Measurements from ENCODE around the gene NDOR1.

Gene NDOR1

DNA sequence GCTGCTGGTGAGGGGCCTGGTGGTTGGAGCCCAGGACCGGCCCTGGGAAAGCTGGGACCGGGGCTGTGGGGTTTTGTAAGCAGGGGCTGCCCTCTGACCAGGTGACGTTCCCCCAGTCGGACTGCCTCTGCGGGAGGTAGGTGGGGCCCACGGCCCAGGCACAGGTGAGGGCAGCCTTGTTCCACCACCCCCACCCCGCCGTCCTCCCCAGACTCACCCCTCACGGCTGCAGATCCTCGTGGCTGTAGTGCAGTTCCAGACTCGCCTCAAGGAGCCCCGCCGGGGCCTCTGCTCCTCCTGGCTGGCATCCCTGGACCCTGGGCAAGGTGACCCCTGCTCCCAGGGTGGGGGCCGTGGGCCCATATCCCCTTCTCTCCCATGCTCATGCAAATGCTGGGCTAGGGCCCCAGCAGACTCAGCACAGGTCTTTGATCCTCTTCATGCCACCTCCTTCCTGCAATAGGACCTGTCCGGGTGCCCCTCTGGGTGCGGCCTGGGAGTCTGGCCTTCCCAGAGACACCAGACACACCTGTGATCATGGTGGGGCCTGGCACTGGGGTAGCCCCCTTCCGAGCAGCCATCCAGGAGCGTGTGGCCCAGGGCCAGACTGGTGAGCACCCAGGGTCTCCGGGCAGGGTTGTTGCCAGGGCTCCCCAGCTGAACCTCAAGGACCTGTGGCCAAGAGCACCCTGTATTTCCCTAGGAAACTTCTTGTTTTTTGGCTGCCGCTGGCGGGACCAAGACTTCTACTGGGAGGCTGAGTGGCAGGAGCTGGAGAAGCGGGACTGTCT, 9.9 kb downstream of the NDOR1 start:
- Histone ChIP-seq H3K36me3 (ENCODE audit: control insufficient read depth, insufficient read depth, low read length) (no peaks in the 10 kb centered on the region), H3K9me3 (ENCODE audit: control insufficient read depth, low read length) (no peaks in the 10 kb centered on the region), H3K27me3 (ENCODE audit: control insufficient read depth, insufficient read depth, low read length) (no peaks in the 10 kb centered on the region), H3K4me1 (ENCODE audit: control insufficient read depth, insufficient read depth, low read length) (peaks cover 27% of the 10 kb centered on the region), H3K4me3 (ENCODE audit: low read length) (no peak overlapping the region), H3K9ac (ENCODE audit: low read length) (no peak overlapping the region)

DNA sequence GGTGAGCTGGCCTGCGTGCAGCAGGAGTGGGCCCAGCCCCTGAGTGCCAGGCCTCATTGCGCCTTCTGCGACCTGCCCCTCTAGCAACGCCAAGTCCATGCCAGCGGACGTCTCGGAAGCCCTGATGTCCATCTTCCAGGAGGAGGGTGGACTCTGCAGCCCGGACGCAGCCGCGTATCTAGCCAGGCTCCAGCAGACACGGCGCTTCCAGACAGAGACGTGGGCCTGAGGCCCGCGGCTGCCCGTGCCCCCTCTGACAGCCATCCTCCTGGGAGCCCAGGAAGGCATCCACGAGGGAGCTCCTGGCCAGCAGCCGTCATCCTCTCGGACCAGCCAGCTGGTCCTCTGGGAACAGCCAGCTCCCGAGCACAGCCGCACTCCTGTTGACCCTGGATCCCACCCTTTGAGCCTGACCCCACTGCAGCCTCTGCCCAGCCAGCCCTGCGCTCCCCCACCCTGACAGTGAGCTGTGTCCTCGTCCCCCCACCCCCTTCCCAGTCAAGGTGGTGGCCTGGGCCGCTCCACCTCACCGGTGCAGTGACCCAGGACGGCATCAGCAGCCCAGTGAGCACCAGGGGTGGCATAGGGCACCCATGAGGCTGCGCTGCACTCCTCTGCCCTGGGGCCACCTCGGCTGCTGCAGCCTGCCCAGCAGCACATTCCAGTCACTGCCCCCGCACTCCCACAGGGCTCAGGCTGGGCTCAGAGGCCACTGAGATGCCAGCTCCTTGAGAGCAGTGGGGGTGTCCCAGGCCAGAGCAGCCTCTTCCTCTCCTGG, 10.9 kb downstream of the NDOR1 start:
- peaks cover 30% of the 10 kb centered on the region for H3K4me1 ChIP-seq (ENCODE audit: control insufficient read depth, insufficient read depth, low read length)
- no peaks in the 10 kb centered on the region for H3K36me3 ChIP-seq (ENCODE audit: control insufficient read depth, insufficient read depth, low read length)
- H3K9ac ChIP-seq (ENCODE audit: low read length): peak overlapping the region; percentile 53
- no peak overlapping the region for H3K4me3 ChIP-seq (ENCODE audit: low read length)
- H3K27me3 ChIP-seq (ENCODE audit: control insufficient read depth, insufficient read depth, low read length): no peaks in the 10 kb centered on the region
- H3K9me3 ChIP-seq (ENCODE audit: control insufficient read depth, low read length): no peaks in the 10 kb centered on the region

DNA sequence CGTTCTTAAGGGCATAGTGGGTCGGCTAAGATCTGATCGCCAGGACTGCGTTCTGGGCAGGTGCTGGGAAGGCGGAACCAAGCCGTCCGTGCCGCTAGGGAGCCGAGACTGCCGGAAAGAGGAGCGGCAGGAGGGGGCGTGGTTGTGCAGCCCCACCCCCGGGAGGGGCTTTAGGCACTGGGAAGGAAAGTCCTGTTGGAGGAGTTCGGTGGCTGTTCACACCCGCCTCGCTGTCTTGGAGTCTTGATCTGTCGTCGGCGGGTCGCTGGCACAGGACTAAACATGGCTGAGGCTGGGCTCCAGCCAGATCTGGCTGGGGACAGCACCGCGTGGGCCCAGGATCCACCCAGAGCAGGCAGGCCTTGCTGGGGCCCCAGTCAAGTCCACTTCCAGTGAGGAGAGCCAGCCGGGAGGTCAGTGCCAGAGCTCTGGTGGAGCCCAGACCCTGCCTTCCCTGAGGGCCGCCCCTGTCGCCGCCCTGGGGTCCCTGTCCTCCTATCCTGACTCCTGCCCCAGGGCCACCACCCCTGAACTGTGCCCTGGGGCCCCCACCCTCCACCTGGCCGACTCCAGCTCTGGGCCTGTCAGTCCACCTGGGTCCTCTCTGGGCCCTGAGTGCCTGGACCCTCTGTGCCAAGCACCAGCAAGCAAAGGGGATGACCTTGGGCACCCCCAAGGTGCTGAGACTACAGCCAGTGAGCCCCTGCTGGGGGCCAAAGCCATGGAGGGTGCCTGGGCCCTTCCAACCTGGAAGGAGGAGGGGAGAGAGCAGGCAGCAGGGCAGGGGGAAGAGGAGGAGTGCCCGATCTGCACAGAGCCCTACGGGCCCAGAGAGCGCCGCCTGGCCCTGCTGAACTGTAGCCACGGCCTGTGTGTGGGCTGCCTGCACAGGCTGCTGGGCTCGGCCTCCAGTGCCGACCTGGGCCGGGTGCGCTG, 12.0 kb downstream of the NDOR1 start:
- Histone ChIP-seq H3K36me3 (ENCODE audit: control insufficient read depth, insufficient read depth, low read length) (no peaks in the 10 kb centered on the region), H3K4me3 (ENCODE audit: low read length) (peak overlapping the region; percentile 66), H3K9me3 (ENCODE audit: control insufficient read depth, low read length) (no peaks in the 10 kb centered on the region), H3K27me3 (ENCODE audit: control insufficient read depth, insufficient read depth, low read length) (no peaks in the 10 kb centered on the region), H3K9ac (ENCODE audit: low read length) (peak overlapping the region; percentile 79), H3K4me1 (ENCODE audit: control insufficient read depth, insufficient read depth, low read length) (peaks cover 30% of the 10 kb centered on the region)

DNA sequence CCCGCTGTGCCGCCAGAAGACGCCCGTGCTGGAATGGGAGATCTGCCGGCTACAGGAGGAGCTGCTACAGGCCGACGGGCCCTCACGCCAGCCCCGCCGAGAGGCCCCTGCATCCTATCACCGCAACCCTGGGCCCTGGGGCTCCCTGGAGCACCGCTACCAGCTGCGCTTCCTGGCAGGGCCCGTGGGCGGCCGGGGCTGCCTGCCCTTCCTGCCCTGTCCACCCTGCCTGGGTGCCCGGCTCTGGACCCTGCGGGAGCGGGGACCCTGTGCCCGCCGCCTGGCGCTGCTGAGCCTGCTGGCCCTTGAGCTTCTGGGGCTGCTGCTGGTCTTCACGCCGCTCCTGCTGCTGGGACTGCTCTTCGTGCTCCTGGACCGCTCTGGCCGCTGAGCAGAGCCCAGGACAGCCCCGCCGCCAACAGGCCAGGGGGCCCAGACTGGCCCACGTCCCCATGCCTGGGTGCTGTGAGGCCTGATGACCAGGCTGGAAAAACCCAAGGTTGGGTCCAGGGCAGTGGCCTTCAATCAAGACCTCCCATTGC, 12.8 kb downstream of the NDOR1 start:
- no peaks in the 10 kb centered on the region for H3K27me3 ChIP-seq (ENCODE audit: control insufficient read depth, insufficient read depth, low read length)
- peak overlapping the region; percentile 71 for H3K4me3 ChIP-seq (ENCODE audit: low read length)
- no peaks in the 10 kb centered on the region for H3K9me3 ChIP-seq (ENCODE audit: control insufficient read depth, low read length)
- peaks cover 36% of the 10 kb centered on the region for H3K4me1 ChIP-seq (ENCODE audit: control insufficient read depth, insufficient read depth, low read length)
- no peaks in the 10 kb centered on the region for H3K36me3 ChIP-seq (ENCODE audit: control insufficient read depth, insufficient read depth, low read length)
- H3K9ac ChIP-seq (ENCODE audit: low read length): peak overlapping the region; percentile 79

DNA sequence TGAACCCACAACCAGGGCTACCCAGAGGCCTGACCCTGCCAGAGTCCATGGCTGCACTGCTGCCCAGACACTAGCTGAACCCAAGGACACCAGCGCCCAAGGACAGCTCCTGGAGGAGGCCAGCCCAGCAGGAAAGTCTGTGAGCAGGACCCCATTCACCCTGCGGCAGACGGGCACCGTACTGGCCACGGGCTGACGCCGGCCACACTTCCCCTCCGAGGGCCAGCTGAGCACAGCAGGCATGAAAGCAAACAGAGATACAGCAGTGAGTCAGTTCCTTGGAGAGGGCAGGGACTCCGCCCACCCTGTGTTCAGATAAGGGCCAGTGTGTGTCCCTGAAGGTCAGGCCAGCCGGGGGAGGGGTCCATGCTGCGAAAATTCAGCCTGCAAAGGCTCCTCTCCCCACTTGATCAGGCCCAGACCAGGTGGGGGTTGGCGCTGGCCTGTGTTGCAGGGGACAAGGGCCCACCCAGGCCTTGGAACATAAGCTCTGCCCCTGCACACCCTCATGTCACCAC, 13.3 kb downstream of the NDOR1 start:
- peak overlapping the region; percentile 71 for H3K4me3 ChIP-seq (ENCODE audit: low read length)
- peaks cover 37% of the 10 kb centered on the region for H3K4me1 ChIP-seq (ENCODE audit: control insufficient read depth, insufficient read depth, low read length)
- H3K9me3 ChIP-seq (ENCODE audit: control insufficient read depth, low read length): no peaks in the 10 kb centered on the region
- H3K9ac ChIP-seq (ENCODE audit: low read length): peak overlapping the region; percentile 79
- H3K27me3 ChIP-seq (ENCODE audit: control insufficient read depth, insufficient read depth, low read length): no peaks in the 10 kb centered on the region
- no peaks in the 10 kb centered on the region for H3K36me3 ChIP-seq (ENCODE audit: control insufficient read depth, insufficient read depth, low read length)

DNA sequence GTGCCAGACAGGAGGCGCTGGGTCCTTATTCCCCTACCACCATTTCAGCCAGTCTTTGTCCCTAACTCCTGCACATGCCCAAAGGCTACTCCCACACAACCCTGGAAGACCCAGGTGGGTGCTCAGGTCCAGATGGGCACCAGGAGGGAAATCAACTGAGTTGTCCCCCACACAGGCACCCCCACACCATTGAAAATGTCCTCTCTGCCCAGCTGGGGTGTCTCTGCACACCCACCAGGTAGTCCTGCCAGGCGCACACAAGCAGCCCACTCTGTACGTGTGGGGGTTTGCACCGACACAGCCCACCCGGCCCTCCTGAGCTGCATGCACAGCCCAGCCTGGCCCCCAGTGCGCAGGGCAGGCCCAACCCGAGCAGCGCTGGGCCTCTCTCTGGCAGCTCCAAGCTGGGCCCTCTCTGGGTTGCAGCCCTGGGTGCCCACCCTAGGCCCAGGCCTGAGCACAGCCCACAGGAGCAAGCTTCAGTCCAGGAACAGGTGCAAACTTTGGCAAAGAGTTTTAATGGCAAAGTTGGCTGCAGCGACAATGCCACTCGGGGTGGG, 14.3 kb downstream of the NDOR1 start:
- H3K9ac ChIP-seq (ENCODE audit: low read length): no peak overlapping the region
- no peak overlapping the region for H3K4me3 ChIP-seq (ENCODE audit: low read length)
- no peaks in the 10 kb centered on the region for H3K27me3 ChIP-seq (ENCODE audit: control insufficient read depth, insufficient read depth, low read length)
- peaks cover 46% of the 10 kb centered on the region for H3K4me1 ChIP-seq (ENCODE audit: control insufficient read depth, insufficient read depth, low read length)
- no peaks in the 10 kb centered on the region for H3K36me3 ChIP-seq (ENCODE audit: control insufficient read depth, insufficient read depth, low read length)
- H3K9me3 ChIP-seq (ENCODE audit: control insufficient read depth, low read length): no peaks in the 10 kb centered on the region

DNA sequence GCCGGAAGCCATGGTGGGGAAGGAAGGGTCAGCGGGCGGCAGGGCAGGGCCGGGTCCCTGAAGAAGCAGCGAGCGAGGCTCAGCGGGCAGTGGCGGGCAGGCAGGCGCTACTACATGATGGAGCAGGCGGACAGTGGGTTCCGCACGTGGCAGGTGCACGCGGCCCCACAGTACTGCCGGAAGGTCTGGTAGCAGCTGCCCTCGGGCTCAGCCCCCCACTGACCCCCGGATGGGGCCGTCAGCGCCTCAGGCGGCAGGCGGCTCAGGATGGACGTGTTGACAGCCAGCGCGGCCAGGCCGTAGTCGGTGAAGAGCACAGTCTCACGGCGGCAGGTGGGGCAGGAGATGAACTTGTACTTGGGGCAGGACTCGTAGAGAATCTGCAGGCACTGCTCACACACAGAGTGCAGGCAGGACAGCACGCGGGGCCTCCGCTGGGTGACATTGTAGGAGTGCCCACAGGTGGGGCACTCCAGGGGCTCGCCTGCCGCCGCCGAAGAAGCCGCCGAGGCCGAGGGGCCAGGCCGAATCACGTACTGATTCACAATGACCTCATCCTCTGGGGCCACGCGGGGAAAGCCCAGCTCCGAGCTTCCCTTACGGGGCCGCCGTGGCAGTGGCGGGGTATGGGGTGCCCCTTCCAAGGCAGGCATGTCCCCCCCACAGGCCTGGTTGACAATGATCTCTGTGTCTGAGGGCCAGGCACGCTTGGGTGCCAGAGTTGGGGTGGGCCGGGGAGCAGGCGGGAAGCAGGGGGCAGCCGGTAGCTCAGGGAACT, 15.0 kb downstream of the NDOR1 start:
- Histone ChIP-seq H3K9ac (ENCODE audit: low read length) (no peak overlapping the region), H3K27me3 (ENCODE audit: control insufficient read depth, insufficient read depth, low read length) (no peaks in the 10 kb centered on the region), H3K36me3 (ENCODE audit: control insufficient read depth, insufficient read depth, low read length) (no peaks in the 10 kb centered on the region), H3K4me1 (ENCODE audit: control insufficient read depth, insufficient read depth, low read length) (peaks cover 53% of the 10 kb centered on the region), H3K4me3 (ENCODE audit: low read length) (no peak overlapping the region), H3K9me3 (ENCODE audit: control insufficient read depth, low read length) (no peaks in the 10 kb centered on the region)

DNA sequence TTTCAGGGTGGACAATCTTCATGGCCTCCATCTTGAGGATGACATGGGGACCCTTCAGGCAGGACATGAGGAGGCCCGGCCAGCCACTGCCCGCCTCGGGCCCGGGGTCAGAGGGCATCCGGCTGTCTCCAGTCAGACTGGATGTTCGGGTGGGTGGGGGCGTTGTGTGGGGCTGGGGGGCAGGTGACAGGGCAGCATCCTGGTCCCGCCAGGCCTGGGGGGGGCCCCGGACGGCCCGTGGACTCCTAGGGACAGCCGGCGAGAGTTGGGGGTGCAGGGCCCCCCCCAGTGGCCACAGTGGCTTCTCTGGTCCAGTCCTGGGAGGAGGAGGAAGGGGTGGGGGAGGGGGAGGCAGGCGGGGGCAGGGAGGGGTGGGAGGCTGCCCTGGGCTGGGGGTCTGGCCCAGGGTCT, 15.6 kb downstream of the NDOR1 start:
- no peaks in the 10 kb centered on the region for H3K9me3 ChIP-seq (ENCODE audit: control insufficient read depth, low read length)
- H3K4me1 ChIP-seq (ENCODE audit: control insufficient read depth, insufficient read depth, low read length): peaks cover 58% of the 10 kb centered on the region
- no peaks in the 10 kb centered on the region for H3K36me3 ChIP-seq (ENCODE audit: control insufficient read depth, insufficient read depth, low read length)
- H3K9ac ChIP-seq (ENCODE audit: low read length): no peak overlapping the region
- H3K27me3 ChIP-seq (ENCODE audit: control insufficient read depth, insufficient read depth, low read length): no peaks in the 10 kb centered on the region
- no peak overlapping the region for H3K4me3 ChIP-seq (ENCODE audit: low read length)

DNA sequence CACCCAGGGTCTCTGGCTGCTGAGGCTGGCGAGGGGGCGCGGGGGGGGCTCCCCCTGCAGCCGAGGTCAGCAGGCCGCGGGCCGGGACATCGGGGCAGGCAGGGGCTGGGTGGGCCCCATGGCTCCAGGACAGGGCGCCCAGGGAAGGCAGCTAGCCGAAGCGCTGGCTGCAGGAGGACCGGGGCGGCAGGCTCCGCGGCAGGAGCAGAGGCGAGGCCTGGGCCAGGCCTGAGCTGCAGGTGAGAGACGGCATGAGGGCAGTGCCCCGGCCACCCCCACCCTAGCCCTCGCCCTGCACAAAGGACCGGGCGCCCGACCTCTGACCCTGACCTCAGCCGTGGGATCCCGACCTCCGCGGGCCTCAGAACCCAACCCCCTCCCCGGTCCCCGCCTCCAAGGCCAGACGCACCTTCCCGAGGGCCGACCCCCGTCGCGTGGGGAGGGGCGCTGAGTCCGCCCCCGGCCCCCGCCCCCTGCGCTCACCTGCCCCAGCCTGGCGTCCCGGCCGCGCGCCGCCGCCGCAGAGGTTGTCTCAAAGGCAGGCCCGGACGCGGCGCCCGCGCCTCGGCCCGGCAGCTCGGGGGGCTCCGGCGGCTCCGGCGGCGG, 16.1 kb downstream of the NDOR1 start:
- Histone ChIP-seq H3K4me3 (ENCODE audit: low read length) (no peak overlapping the region), H3K9me3 (ENCODE audit: control insufficient read depth, low read length) (no peaks in the 10 kb centered on the region), H3K9ac (ENCODE audit: low read length) (no peak overlapping the region), H3K27me3 (ENCODE audit: control insufficient read depth, insufficient read depth, low read length) (no peaks in the 10 kb centered on the region), H3K4me1 (ENCODE audit: control insufficient read depth, insufficient read depth, low read length) (peaks cover 62% of the 10 kb centered on the region), H3K36me3 (ENCODE audit: control insufficient read depth, insufficient read depth, low read length) (no peaks in the 10 kb centered on the region)

DNA sequence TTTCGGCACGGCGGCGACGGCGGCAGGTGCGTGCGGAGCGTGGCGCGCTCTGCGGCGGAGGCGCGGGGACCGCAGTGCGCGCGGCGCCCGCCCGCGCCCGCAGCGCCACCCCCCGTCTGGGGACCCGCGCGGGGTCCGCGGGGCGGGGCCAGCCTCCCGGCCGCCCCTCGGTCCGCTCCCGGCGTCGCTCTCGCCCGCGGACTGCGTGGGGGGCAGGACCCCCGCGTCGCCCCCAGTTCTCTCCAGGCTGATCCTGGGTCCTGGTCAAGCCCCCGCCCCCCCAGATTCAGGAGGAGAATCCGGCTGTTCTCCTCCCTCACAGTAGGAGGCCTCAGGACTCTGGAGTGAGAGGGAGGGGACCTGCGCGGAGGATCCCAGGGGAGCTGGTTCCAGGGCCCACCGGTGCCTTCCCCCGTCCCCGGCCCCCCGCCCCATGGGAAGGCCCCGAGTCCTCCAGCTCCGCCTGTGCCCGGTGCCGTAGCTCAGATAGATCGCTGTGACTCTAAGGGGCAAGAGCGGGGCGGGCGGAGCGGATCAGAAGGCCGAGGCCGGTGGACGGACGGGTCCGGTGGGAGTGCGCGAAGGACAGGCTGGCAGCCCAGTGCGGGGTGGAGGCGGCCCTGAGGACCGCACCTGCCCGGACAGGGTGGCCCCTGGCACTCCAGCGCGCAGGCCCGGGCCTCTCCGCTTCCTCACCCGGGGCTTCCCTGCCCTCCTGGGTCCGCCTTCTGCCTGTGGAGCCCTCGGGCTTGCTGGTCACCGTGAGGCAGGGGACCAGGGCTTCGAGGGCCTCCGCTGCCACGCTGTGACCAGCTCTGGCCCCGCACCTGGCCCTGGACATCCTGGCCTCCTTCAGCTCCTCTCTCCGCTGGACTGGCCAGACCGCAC, 16.9 kb downstream of the NDOR1 start, which contains the start of gene RNF208:
TSS of gene RNF208 (minus strand) at position 51 of the 888 bp plus-strand sequence. CDS start 1,028 bp downstream, outside the sequence.
- Histone ChIP-seq H3K36me3 (ENCODE audit: control insufficient read depth, insufficient read depth, low read length) (no peaks in the 10 kb centered on the region), H3K9me3 (ENCODE audit: control insufficient read depth, low read length) (no peaks in the 10 kb centered on the region), H3K4me1 (ENCODE audit: control insufficient read depth, insufficient read depth, low read length) (peaks cover 65% of the 10 kb centered on the region), H3K27me3 (ENCODE audit: control insufficient read depth, insufficient read depth, low read length) (no peaks in the 10 kb centered on the region), H3K9ac (ENCODE audit: low read length) (peak within 1 kb of the TSS; percentile 49), H3K4me3 (ENCODE audit: low read length) (peak within 1 kb of the TSS; percentile 56)
